Testis (tissue), 2 donors: ENCODE results near the gene ITIH3.

Experiments used
- POLR2A ChIP-seq: fragments of 450-650 bp; IDR thresholded peaks from one replicate; pipeline ENCODE4 v1.6.1; 2017; ENCODE audit warnings: antibody characterized with exemption, mild to moderate bottlenecking, moderate library complexity
- TF ChIP-seq, protein P1 (sequence below), 3 experiments: fragments of 450-650 bp in 2 of 3; fragments of 200-600 bp in 1 of 3; sonication (generic) in 1 of 3; IDR thresholded peaks; one replicate each; pipeline ENCODE4 v1.5.1; 2016 to 2019; ENCODE audit warnings: antibody characterized with exemption in 3 of 3, mild to moderate bottlenecking in 2 of 3, moderate library complexity in 1 of 3

DNA sequence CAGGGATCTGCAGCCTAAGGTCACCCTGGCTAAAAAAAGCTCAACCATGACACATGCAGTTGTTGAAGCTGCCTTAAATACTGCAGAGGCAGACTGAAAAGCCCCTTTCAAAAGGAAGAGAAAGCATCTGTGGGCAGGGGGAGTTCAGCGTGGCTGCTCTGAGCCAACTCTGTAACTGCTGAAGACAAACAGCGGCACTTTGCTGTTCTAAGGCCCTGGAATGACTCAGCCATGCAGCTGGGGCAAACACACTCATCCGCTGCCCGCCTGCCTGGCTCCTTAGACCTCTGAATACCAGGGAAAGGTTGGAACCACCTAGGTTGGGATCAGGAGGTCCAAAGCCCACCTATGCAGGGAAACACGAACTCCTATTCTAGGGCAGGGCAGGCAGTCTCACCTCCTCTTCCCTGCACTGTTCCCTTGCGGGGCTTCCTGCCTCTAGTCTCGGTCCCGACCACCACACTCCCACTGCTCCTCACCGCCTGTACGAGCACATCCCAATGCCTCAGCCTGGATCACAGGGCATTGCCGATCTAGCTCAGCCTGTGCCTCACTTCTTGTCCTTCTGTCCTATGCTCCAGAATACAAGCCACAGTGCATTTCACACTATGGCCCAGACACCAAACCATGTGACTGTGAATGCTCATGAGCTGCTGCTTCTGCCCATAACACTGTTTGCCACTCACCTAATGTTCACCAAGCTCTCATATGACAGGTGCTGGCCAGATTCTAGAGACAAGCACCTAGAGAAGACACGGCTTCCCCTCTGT lies 46.8 kb downstream of the ITIH3 start:
- TF ChIP-seq, protein P1, sequence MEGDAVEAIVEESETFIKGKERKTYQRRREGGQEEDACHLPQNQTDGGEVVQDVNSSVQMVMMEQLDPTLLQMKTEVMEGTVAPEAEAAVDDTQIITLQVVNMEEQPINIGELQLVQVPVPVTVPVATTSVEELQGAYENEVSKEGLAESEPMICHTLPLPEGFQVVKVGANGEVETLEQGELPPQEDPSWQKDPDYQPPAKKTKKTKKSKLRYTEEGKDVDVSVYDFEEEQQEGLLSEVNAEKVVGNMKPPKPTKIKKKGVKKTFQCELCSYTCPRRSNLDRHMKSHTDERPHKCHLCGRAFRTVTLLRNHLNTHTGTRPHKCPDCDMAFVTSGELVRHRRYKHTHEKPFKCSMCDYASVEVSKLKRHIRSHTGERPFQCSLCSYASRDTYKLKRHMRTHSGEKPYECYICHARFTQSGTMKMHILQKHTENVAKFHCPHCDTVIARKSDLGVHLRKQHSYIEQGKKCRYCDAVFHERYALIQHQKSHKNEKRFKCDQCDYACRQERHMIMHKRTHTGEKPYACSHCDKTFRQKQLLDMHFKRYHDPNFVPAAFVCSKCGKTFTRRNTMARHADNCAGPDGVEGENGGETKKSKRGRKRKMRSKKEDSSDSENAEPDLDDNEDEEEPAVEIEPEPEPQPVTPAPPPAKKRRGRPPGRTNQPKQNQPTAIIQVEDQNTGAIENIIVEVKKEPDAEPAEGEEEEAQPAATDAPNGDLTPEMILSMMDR (IDR thresholded peaks at IDR 0.05) = no peak
- no peak for TF ChIP-seq POLR2A
